Vagina (tissue), 2 donors: ENCODE results near the gene COL6A3.

Experiments used
- CTCF ChIP-seq, 3 experiments: fragments of 450-650 bp in 2 of 3; fragments of 200-600 bp in 1 of 3; sonication (generic) in 1 of 3; IDR thresholded peaks; one replicate each; pipeline ENCODE4 v1.5.1; 2017 to 2019; ENCODE audit warnings: antibody characterized with exemption in 3 of 3, mild to moderate bottlenecking in 2 of 3, moderate library complexity in 2 of 3
- POLR2A ChIP-seq, 2 donors: fragments of 450-650 bp; IDR thresholded peaks; one replicate each; pipeline ENCODE4 v1.6.1; 2017; ENCODE audit warnings: antibody characterized with exemption in 2 of 2, mild to moderate bottlenecking in 2 of 2, moderate library complexity in 2 of 2

DNA sequence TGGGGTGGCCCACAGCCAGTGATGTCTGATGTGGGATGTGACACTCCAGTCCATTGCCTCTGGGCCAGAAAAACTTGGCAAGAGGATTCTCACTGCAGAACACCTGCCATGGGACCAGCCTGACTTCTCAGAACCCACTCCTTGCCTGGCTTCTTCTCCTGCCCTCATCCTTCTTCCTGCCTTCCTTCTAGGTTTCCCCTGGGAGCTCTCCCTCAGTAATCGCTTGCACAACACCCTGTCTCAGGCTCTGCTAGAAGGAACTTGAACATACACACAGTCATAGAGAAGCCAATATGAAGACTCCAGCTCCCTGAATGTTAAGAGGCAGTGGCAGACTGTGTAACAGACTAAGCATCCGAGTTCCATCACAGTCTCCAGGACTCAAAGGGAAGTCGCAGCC, 4.3 kb upstream of the COL6A3 start:
- TF ChIP-seq CTCF (IDR thresholded peaks at IDR 0.05), result no peak
- no peak for TF ChIP-seq POLR2A (IDR thresholded peaks at IDR 0.05)
